Middle frontal gyrus (tissue), 1 donor: ENCODE data around the gene SLC9A3.
"Not testable (repeated sequence)": the region's sequence is repeated elsewhere in the genome, so short reads cannot be mapped to it uniquely, and the experiment has no call there.

ENCODE experiments used
- DNase-seq: peaks from one replicate; pipeline ENCODE4 v3.0.0-alpha.2; 2015; ENCODE audit warnings: low spot score; ENCODE audit errors: extremely low spot score

The SLC9A3 gene

DNA sequence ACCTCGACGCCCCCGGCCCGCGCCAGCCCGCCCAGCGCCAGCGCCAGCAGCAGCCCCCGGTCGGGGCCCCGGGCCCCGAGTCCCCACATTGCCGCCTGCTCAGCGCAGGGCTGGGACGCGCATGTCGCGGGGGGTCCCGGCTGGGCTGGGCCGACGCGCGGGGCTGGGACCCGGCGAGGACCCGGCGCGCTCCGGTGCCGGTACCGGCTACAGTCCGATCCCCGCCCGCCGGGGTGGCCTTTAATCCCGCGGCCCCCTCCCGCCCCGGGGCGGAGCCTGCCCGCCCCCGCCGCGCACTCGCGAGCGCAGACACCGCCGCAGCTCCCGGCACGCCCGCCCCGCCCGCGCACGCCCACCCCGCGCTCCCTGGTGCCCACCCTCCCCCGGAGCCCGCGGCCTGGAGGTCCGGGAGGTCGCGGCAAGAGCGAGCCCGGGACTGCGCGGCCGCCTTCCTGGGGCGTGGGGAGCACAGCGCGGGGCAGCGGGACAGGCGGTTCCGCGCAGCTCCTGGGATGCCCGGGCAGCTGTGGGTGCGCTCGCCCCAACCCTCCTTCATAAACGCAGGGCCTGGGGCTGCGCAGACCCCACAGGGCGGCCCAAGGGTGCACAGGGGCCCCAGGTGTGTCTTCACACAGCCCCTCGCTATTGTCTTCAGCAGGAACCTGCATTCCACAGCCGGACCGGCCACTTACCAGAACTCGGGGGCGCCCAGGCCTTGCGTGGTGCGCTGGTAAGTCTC, at the start of gene SLC9A3:
Gene SLC9A3, minus strand, starts transcription at position 216 of the 739 bp plus-strand sequence.
- DNase-seq = no peak

GRCh38 chr5:573976-574375, 49.7 kb upstream of the SLC9A3 start:
- no peak for DNase-seq

GRCh38 chr5:573206-573605, 49.0 kb upstream of the SLC9A3 start:
- no peak for DNase-seq

DNA sequence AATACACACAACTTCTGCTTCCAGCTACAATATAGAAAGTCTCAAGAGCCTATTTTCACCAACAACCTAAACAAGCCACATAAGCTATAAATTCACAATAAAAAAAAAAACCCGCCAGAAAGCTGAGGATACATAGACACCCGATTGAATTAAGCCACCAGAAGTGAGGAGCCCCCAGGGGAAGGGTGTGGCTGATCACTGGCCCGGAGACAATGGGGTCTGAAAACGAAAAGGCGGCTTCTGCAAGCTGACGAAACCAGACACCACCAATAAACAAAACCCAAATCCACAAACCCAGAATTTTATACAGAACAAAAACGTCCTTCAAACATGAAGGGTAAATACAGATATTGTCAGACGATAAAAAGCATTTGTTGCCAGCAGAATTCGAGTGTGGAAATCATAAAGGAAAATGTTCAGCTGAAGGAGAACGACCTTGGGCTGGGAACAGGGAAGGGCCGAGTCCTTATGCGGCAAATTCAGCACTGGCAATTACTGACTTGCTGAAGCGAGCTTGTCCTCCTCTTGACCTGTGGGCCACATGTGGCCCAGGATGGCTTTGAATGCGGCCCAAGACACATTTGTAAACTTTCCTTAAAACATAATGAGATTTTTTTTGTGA, 48.3 kb upstream of the SLC9A3 start:
- no peak for DNase-seq

- DNase-seq = no peak
These were observed 47.5 kb upstream of the SLC9A3 start for GRCh38 chr5:571791-572190.

- no peak for DNase-seq
These were observed 46.6 kb upstream of the SLC9A3 start for GRCh38 chr5:570886-571285.

DNA sequence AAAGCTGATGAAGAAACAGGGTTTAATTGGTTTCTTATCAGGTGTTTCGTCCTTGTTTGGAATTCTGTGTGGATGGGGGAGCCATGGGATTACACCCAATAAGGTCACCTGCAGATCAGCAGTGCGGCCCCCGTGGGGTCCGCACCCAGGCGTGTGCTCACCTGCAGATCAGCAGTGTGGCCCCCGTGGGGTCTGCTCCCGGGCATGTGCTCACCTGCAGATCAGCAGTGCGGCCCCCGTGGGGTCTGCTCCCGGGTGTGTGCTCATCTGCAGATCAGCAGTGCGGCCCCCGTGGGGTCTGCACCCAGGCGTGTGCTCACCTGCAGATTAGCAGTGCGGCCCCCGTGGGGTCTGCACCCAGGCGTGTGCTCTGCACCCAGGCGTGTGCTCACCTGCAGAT, 46.2 kb upstream of the SLC9A3 start:
- no peak for DNase-seq

DNA sequence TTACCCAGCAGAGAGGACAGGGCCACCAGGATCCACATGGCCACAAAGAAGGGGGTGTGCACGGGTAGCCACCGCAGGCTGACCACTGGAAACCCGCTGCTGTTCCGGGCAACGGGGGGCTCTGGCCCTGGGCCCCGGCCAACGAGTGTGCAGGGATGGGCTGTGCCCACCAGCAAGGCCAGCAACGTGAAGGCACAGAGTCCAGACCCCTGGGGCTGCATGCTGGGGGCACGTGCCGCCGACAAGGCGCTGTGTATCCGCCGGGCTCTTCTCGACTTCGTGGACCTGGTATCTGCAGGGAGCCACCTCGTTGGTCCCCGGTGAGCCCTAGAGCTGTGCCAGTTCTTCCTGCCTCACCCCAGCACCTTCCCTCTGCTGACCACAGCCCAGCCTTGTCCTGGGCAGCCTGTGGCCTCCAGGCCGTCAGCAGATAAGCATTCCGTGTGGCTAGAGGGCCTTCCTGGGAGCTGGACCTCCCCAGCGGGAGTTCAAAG, 45.7 kb upstream of the SLC9A3 start:
- no peak for DNase-seq

DNA sequence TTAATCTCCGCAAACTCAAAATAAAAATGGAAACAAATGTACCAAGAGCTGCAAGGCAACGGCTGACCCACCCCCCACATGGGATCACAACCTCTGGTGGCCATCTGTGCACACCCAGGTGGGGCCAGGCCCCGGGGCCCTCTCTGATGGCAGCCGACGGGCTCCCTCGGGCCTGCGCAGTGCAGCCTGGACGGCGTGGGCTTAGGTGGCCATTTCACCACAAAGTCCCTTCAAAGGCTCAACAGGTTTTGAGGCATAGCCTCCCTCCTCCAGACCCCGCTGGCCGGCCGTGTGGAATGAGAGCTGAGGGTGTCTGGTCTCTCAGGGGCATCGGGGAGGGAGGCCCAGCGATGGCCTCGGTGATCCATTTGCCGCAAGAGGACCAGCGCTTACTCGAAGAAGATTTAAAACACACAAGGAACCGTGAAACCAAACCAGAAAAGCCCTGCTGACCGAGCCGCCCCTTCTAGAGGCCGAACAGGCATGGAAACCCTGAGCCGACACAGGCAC, 45.2 kb upstream of the SLC9A3 start:
- DNase-seq = no peak

DNA sequence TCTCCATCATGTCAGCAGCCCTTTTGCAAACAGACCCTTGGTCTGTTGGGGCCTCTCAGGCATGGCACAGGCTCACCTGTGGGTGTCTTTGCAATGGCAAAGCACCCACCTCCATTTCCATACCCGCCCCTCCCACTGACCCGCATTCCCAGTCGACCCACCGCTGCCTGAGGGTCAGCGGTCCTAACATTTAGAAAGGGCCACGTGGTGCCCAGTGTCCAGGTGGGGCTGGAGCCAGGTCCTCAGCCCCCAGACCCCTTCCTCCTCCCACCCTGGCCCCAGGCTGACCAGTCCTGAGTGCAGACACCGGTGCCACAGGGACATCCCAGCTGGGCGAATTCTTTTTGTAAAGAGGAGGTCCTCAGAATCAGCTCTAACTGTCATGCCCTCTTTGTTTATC, 44.6 kb upstream of the SLC9A3 start:
- DNase-seq = no peak

DNA sequence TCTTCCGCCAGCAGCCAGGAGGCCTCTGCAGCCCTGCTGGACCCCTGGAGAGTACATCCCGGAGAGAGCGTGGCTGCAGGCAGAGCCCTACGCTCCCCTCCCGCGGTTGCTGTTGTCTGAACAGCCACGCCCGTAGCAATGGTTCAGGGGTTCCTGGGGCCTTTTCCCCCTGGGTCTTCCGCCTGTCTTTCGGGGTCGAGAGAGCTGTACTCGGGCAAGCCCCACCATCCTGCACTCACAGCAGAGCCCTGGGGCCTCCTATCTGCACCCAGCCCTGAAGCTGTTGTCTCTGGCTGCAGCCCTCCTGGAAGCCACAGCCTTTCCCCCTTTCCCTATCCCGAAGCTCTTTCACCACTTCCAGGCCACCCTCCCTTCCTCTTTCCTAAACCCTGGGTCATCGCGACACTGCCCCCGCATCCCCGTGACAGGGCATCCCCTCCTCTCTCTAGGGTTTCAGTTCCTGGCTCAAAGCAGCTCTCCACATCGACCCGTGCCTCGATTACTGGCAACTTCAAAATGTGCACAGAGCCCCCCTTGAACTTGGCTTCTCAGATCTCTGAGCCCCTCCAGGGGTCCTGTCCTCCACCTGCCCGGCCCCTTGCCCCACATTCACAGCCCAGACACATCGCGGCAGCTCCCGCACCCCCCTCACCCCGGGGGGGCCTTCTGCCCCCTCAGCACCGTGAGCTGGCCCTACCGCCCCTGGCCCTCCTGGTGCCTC, 44.0 kb upstream of the SLC9A3 start:
- no peak for DNase-seq

DNA sequence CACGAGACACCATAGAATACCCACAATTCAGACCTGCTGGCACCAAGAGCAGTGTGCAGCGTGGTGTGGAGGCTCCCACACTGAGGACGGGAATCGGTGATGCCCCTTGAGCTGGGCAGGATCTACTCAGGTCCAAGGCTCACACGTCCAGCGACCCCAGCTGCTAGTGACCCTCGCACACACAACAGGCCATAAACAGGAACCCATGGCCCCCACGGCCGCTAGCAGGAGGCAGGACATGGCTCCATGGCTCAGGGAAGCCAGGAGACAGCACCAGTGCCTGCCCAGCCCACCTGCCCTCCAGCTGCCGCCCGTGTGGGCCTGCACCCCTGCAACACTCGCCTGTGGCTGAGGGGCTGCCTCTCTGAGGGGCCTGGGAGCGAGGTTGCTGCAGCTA, 43.4 kb upstream of the SLC9A3 start:
- DNase-seq = no peak

DNA sequence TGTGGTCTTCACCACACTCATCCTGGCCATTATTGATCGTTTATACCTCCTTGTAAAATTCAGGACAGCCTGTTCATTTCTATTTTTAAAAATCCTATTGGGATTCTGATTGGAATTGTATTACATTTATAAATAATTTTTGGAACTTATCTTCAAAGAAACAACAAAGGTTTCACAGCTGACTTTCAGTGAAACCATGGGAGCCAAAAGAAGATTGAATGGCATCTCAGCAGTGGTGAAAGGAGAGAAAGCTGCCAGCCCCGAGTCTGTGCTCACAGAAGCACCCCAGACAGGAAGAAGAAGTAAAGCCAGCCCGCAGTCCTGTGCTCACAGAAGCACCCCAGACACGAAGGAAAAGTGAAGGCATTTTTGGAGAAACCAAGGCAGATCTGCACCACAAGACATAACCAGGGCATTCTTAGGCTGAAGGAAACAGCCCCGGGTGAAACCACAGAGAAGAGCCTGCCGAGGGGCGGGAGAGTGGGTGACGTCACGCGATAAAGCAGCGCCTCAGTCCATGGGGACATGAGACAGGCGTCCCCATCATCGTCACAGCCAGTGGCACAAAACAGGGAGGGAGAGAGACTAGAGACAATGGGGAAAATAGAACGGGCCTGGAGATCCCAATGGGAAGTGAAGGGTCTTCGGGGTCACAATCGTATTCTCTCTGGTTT, 42.5 kb upstream of the SLC9A3 start:
- no peak for DNase-seq

GRCh38 chr5:565782-566440, 41.7 kb upstream of the SLC9A3 start:
- DNase-seq = no peak

DNA sequence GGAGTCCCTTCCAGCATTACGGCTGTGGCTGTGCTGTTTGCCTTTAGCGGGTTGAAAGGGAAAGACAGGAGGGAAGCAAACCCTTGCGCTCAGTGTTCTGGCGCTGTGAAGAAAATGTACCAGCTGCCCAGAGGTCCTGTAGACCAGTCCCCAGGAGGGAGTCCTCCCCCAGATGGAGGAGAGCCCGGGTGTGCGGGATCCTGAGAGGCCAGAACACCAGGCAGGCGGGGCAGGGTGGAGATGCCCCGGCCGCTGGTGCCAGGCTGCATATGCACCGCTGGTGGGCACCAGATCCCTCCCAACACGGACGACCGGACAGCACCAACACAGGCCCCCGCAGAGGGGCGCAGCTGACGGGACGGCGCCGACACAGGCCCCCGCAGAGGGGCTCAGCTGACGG, 37.2 kb upstream of the SLC9A3 start:
- no peak for DNase-seq

GRCh38 chr5:560792-561166, 36.5 kb upstream of the SLC9A3 start:
- DNase-seq = no peak

- no peak for DNase-seq
These were observed 34.7 kb upstream of the SLC9A3 start for GRCh38 chr5:558871-559503.

GRCh38 chr5:558326-558725, 34.1 kb upstream of the SLC9A3 start:
- no peak for DNase-seq

DNA sequence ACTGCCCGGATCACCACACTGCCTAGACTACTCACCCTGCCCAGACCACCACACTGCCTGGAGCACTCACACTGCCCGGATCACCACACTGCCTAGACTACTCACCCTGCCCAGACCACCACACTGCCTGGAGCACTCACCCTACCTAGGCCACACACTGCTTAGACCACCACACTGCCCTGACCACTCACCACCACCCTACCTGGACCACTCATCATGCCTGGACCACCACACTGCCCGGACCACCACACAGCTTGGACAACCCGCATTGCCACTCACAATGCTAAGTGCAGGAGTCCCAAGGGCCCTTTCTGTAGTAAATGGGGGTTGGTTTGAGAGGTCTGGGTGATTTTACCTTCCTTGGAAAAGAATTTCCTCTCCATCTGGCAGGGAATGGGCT, 33.7 kb upstream of the SLC9A3 start:
- DNase-seq = not testable (repeated sequence)

DNA sequence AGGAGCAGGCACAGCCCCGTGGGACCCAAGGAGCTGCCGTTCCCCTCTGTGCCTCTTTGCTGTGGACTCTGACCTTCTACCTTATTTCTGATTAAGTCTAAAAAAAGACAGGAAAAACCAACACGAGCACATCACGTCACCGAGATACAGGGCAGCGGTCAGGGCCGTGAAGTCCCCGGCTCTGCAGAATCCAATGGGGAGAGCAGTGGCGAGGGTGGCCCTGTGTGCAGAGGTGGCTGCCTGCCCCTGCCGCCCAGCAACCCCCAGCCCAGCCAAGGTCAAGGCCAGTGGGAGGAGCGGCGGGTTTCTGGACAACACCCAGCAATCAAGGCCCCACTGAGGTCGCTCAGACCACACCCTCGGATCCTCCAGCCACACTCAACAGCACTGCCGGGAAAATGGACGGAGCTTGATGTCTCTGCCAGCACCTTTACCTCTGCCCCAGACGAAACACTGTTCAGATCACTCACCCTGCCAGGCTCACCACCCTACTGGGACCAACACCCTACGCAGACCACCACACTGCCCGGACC, 32.7 kb upstream of the SLC9A3 start:
- no peak for DNase-seq
